22Rv1 (cell line): ENCODE measurements around the gene NT5DC3.

Experiments
- ZFX ChIP-seq: fragments of 450-650 bp; IDR thresholded peaks from 2 replicates; pipeline ENCODE4 v1.6.1; 2017; ENCODE audit warnings: antibody characterized with exemption, borderline replicate concordance
- TF ChIP-seq, protein P1 (sequence below): fragments of 450-650 bp; IDR thresholded peaks from 2 replicates; pipeline ENCODE4 v1.5.1; 2017; ENCODE audit warnings: mild to moderate bottlenecking

DNA sequence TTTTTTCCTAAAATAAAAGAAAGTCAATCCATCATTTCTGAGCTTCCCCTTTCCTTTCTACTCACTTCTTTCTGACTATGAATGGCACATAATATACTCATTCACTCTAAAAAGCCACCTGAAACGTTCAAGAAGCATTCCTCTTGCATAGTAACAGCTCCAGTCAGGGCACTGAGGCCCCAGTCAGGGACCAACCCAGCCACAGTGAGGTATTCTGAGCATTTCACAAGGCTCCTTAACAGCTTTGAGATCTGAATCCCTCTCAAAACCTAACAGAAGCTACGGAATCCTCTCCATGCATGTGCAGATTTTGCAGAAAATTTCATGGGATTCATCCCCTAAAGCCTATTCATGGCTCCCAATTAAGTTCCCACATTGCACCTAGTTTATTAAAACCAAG is 23.2 kb downstream of the NT5DC3 start:
- TF ChIP-seq, protein P1, sequence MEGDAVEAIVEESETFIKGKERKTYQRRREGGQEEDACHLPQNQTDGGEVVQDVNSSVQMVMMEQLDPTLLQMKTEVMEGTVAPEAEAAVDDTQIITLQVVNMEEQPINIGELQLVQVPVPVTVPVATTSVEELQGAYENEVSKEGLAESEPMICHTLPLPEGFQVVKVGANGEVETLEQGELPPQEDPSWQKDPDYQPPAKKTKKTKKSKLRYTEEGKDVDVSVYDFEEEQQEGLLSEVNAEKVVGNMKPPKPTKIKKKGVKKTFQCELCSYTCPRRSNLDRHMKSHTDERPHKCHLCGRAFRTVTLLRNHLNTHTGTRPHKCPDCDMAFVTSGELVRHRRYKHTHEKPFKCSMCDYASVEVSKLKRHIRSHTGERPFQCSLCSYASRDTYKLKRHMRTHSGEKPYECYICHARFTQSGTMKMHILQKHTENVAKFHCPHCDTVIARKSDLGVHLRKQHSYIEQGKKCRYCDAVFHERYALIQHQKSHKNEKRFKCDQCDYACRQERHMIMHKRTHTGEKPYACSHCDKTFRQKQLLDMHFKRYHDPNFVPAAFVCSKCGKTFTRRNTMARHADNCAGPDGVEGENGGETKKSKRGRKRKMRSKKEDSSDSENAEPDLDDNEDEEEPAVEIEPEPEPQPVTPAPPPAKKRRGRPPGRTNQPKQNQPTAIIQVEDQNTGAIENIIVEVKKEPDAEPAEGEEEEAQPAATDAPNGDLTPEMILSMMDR: no peak
- TF ChIP-seq ZFX: no peak
